ENCODE results near the gene FURIN.
A peak's percentile ranks its signal among the peaks of the same experiment; 100 is the strongest.
"Not testable (repeated sequence)": the region's sequence is repeated elsewhere in the genome, so short reads cannot be mapped to it uniquely, and the experiment has no call there.

FURIN gene

DNA sequence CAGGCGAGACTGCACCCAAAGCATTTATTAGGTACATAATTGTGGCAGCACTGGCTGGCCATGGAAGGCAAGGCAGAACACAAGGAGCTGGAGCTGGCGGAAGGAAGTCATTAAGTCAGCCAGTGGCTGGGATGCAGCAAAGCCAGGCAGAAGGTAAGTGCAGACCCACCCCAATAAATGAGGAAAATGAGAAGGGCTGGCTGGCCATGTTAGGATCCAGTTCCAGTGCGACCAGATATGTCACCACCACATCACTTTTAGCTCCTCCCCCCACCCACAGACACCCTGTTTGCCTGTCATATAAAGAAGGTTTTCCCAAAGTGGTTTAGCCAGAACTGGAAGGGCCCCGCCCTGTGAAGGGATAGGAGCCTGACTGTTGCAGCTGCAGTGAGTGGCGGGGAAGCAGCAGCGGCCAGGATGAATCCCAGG, at the start of gene FURIN:
Gene FURIN, plus strand, starts transcription at position 328 of the 429 bp plus-strand sequence. CDS start 7,153 bp downstream, outside the sequence.
- DNase-seq, result peak; percentile 79 to 85

DNA sequence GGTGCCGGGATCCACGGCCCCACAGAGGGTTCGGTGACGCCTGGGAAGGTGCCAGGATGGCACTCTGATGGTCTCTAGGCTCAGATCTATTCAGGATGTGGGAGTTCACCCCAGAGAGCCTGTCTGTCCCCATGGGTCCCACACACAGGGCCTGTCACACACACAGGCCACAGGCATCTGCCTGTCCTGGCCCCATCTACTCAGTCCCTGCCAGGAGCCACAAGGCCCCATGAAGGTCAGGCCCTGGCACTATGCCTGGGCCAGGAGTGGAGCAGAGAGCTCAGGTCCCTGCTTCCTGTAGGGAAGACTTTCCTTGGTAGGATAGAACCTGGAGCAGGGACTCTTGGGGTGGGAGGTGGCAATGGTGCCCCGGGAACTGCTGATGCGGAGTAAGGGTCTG, 49.0 kb upstream of the FURIN start:
- DNase-seq, result no peak

DNA sequence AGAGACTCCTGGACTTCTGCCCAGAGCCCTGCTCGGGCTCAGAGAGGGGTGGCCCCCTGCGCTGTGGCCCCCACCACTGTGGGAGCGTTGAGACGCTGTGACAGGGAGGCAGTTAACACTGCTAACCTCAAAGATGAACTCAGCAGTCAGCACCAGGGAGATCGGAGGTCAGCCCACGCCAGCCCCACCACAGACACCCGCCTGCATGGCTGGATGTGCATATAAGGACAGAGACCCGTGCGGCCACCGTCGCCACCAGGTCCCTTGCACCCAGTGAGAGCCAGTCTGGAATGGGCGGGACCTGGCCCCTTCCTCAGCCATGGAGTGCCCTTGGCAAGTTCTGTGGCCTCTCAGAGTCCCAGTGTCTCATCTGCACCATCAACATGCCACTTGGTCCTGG, 48.5 kb upstream of the FURIN start:
- no peak for DNase-seq

DNA sequence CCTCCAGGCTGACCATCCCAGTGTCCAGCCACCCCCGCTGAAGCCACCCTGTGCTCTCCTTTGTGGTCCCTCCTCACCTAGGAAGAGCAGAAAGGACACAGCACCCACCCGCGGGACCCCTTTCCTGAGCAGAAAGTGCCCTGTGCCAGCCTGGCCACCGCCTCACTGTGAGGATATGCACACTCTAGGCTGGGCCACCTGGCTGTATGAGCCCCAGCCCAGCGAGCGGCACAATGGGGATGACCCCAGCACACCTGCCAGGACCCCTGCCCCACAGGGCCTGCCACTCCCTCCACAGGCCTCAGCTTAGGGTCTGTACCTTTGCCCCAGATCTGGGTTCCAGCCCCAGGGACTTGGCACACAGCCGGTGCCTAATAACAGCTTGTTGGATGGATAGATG, 47.9 kb upstream of the FURIN start:
- no peak for DNase-seq

DNA sequence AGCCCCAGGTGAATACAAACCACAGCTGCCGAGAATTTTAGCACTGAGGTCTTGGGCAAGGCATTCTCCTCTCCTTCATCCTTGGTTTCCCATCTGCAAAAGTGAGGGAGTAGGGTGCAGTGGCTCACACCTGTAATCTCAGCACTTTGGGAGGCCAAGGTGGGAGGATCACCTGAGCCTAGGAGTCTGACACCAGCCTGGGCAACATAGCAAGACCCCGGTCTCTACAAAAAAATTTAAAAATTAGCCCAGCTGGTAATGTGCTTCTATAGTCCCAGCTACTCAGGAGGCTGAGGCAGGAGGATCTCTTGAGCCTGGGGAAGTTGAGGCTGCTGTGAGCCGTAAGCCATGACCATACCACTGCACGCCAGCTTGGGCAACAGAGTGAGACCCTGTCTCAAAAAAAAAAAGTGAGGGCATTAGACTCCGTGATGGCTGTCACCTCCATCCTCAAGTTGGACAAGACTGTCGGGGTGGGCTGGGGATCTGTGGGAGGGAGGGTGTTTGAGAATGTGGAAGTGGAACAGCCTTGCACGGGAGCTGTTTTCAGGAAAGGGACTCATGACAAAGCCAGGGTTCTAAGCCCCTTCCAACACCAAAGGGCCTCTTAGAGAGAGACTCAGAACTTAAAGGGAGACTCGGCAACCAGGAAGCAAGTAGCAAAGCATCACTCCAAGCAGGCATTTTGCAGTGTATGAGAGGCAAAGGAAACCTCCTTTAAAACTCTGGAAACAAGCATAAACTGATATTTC, 46.0 kb upstream of the FURIN start:
- no peak for DNase-seq

DNA sequence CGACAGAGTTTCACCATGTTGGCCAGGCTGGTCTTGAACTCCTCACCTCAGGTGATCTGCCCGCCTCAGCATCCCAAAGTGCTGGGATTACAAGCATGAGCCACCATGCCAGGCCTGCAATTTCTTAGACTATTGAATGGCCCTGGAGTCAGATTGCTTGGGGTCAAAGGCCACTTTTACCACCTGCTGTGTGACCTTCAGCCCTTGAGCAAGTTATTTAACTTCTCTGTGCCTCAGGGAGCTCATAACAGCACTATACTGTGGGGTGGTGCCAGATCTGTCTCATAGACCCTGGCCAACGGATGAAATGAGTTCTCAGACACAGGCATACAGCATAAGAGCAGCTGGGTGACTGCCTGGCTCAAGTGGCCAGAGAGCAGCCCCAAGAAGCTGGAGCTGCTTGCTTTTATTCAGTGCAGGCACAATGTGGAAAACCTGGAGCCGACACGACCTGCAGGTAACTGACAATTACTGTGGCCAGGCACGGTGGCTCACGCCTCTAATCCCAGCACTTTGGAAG, 44.9 kb upstream of the FURIN start:
- no peak for DNase-seq

DNA sequence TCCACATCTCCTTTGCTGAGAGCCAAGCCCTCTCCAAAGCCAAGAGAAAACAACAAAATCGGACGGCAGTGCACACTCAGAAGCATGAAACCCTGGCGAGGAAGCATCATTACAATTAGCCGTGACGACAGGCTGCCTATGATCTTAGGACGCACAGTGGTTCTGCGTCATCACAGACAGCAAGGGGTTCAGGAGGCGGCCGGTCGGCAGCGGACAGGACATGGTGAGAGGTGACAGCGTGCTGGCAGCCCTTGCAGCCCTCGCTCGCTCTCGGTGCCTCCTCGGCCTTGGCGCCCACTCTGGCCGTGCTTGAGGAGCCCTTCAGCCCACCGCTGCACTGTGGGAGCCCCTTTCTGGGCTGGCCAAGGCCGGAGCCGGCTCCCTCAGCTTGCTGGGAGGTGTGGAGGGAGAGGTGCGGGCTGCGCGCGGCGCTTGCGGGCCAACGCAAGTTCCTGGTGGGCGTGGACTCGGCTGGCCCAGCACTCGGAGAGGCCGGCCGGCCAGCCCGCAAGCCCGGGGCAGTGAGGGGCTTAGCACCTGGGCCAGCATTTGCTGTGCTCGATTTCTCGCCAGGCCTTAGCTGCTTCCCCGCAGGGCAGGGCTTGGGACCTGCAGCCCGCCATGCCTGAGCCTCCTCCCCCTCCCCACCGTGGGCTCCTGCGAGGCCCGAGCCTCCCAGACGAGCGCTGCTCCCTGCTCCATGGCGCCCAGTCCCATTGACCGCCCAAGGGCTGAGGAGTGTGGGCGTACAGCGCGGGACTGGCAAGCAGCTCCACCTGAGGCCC, 43.1 kb upstream of the FURIN start:
- not testable (repeated sequence) for DNase-seq

DNA sequence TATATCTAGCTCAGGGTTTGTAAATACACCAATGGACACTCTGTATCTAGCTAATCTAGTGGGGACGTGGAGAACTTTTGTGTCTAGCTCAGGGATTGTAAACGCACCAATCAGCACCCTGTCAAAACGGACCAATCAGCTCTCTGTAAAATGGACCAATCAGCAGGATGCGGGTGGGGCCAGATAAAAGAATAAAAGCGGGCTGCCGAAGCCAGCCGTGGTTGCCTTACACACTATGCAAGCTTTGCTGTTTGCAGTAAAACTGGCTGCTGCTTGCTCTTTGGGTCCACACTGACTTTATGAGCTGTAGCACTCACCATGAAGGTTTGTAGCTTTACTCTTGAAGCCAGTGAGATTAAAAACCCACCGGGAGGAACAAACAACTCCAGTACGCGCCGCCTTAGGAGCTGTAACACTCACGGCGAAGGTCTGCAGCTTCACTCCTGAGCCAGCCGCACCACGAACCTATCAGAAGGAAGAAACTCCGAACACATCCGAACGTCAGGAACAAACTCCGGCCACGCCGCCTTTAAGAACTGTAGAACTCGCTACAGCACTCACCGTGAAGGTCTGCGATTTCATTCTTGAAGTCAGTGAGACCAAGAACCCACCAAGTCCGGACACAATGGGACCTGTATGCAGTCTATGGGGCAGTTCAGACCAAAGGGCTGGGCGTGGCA, 42.0 kb upstream of the FURIN start:
- DNase-seq, result not testable (repeated sequence)

DNA sequence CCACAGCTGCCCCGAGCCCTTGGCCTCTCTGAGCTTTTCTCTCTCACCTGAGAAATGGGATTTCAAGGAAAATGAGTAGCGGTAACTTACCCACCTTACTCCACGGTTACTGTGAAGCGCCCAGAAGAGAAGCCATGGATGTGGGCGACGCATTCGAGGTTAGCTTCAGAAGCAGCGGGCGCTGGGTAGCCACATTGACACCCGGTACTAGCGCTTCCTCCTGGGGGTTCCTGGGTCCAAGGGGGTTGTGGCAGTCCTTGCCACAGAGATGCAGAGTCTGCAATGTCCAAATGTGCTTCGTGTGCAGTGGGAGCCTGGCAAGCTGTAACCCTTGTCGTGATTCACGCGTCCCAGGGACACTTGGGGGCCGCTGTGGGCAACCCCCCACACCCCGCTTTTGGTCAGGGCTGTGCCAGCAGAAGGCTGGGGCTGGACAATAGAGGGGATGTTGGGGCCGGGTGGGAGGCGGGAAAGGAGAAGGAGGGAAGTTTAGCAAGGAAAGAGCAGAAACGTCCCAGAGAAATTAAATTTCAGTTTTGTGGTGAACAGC, 41.4 kb upstream of the FURIN start:
- DNase-seq, result no peak

DNA sequence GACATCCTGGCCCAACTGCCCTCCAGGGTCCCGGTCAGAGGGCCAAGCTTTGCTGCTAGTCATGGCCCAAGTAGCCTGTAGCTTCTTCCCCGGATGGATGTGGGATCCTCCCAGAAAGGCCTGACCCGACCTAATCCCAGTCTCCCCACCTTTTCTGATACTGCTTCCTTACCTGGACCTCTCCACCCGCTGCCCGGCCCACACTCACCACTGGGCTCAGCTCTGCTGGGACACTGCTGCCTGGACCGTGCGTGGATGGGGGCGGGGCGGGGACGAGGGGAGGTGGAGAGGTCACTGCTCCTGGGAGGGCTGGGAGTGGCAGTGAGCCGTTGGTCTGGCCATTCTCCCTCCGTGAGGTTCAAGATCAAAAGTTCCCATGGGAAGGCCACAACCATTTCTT, 40.3 kb upstream of the FURIN start:
- no peak for DNase-seq

DNA sequence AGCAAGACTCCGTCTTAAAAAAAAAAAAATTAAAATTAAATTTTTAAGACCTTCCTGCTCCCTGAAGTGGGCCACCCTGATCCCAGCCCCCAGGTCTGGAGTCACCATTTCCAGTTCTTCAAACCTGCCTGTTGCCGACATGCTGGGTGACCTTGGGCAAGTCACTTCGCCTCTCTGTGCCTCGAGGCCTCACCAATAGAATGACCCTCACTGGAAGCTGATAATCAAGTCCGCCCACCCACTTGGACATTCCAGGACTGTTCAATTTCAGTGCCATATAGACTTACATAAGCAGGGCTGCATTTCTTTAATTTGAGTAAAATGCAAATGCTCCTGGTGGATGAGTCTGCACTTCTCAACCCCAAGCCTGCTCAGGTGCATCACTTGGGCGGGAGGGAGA, 39.3 kb upstream of the FURIN start:
- peak; percentile 62 to 70 for DNase-seq

DNA sequence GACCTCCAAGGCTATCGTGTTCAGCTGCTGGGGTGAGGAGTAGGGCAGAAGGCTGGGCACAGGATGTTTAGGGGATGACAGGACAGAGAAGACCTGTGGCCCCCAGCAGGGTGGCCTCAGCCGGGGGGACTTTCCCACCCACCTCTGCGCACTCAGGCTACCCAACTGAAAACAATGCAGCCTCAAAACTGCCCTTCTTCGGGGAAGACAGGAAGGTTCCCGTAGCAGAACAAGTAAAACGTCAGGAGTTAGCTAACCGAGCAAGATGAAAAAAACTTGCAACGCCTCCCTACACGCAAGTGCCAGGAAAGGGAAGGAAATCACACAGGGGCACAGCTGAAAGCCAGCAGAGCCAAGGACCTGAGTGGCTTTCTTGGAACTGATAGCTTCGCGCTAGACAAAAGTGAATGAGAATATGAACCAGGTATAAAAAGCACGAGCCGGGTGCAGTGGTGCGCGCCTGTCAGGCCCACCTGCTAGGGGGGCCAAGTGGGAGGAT, 38.4 kb upstream of the FURIN start:
- peak; percentile 85 for DNase-seq

DNA sequence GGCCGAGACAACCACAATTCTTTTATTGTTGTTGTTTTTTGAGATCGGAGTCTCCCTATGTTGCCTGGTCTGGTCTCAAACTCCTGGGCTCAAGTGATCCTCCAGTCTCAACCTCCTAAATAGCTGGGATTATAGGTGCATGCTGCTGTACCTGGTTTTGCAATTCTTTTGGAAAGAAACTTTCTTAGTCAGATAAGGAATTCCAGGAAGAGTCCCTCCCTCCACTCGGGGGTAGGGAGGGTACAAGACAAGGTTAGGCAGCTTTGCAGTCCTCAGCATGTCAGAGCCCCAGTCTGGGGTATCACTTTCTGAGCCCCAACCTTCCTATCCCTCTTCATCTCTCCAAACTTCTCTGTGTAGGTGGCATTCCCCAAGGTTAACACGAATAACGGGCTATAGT, 33.8 kb upstream of the FURIN start:
- no peak for DNase-seq

DNA sequence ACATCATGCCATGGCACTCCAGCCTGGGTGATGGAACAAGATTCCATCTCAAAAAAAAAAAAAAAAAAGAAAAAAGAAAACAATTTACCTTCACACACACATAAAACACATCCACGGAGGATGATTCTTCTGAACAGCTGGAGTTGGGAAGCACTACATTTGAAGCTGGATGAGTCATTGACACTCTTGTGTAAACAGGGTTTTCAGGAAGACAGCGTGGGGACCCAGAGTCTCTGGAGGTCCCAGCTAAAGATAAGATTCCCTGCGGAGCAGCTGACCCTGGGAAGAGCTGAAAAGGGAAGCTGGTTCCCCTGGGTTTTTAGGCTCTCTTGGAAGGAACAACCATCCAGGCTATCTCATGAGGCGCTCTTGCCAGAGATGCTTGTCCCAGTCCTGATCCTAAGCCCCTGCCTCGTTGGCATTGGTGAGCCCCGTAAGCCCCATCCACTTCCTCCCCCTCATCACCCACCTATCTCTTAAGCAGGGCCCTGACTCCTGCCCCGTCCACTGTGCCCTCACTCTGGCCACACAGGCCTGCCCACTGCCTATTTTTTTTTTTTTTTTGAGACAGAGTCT, 32.0 kb upstream of the FURIN start:
- peak; percentile 69 to 88 for DNase-seq

DNA sequence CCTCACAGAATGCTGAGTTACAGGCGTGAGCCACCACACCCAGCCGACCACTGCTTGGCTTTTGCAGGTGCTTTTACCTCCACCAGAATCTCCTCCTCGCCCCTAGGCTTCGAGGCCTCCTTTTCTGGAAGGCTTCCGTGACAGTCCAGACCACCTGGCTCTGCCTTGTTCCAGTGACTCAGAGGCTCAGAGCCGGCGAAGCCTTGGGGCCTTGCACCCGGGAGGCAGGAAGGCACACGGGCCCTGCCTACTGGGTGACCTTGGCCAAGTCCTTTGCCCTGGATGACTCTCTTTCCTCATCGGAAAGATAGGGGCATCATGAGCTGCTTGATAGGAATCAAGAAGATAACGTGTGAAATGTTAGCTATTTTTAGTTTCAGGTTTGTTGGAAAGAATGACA, 31.3 kb upstream of the FURIN start:
- no peak for DNase-seq

DNA sequence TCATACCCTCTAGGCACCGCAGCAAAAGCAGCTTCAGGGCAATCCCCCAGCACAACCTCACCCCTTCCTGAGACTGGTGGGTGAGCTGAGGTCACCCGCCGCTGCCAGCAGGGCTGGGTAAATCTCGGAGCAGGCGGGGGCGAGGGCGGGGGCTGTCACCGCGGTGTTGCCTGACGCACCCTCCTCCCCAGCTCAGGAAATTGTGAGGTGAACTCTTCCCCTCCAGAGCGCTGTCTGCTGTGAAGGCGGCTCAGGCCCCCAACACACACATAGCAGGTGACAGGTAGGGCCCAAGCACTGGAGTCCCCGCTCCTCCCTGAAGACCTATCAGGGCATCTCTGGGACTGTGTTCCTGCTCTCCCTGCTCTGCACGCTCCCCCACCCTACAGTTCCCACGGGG, 30.2 kb upstream of the FURIN start:
- peak; percentile 67 to 84 for DNase-seq

DNA sequence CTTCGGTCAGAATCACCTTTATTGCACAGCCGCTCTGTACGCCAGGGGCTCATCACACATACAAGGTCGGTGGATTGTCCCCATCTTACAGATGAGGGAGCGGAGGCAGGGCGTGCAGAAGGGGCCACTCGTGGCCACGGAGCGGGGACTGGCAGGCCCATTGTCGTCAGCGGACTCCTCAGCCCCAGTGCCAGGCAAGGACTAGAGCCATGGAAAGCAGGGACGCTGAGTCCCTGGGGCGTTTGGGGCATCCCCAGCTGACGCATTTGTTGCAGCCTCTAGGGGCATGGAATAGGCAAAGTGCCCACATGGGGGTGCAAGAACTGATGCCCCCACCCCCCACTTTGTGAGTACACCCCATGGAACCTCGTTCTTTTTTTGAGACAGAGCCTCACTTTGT, 29.8 kb upstream of the FURIN start:
- DNase-seq, result no peak

DNA sequence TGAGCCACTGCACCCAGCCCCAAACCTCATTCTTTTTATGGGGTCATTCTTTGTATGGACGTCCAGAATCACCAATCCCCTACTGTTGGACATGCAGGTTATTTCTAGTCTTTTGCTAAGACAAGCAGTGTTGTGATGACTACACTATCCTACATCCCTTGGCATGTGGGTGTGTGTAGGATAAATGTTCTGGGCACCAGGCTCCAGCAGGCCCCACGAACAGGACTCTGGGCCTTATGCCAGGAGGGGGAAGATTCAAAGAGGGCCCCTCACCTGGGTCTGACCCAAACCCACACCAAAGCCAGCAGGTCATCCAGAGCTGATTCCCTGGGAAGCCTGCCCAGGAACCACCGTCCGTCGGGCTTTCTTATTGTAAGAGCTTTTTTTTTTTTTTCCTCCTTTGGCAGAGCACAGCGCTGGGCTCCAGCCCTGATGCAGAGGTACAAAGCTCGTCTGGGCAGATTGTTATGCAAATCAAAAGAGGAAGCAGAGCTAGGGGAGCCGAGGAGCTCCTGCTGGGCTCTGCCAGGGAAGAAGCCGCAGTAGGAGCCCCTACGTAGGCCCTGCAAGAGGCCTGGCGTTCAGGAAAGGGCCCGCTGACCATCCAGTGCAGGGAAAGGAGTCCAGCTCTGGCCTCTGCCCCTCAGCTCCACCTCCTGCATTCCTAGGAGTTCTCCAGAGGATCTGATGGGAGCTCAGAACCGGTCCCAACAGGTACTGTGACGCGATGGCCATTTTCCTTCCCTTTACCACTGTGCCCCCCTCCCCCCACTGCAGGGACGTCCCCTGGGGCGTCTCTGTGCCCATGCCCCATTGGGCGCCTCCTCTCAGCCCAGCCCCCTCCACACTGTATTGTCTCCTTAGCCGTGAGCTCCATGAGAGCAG, 29.0 kb upstream of the FURIN start:
- peak; percentile 71 to 81 for DNase-seq

DNA sequence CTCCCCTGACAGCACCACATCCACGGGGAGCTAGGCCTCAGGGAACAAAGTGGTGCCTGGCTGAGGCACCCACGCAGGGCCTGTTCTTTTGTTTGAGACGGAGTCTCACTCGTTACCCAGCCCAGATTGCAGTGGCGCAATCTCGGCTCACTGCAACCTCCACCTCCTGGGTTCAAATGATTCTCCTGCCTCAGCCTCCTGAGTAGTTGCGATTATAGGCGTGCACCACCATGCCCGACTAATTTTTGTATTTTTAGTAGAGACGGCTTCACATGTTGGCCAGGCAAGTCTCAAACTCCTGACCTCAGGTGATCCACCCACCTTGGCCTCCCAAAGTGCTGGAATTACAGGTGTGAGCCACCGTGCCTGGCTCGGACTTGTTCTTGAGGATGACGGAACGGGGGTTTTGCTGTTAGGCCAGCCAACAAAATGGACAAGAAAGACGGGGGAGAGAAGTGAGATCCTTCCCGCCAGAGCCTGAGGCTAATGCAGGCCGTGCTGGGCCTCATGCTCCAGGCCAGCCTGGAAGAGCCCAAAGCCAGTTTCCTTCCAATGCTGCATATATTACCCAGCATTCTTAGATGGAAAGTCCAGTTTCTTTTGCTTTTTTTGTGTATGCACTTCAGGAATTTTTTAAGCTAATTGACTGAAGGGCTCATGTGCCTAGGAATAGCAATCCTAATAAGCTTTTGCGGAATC, 28.1 kb upstream of the FURIN start:
- peak in 1 of 2 donors; percentile 52 for DNase-seq

DNA sequence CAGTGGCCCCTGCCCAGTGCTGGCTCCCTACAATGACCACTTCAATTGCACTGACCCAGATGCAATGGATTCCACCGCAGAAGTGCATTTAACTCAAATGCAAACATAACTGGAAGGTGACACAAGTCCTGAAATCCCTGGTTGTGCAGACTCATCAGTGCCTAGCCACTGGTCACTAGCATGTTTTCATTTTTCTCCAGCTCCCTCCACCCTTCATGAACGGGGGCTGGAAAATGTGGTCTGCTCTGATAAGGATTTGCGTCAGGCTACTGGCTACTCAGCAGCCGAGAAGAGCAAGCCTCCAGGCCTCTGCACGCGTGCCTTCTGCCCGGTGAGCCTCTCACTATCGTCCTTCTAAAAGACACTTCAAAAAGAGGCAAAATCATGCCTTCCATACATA, 27.4 kb upstream of the FURIN start:
- DNase-seq, result no peak

DNA sequence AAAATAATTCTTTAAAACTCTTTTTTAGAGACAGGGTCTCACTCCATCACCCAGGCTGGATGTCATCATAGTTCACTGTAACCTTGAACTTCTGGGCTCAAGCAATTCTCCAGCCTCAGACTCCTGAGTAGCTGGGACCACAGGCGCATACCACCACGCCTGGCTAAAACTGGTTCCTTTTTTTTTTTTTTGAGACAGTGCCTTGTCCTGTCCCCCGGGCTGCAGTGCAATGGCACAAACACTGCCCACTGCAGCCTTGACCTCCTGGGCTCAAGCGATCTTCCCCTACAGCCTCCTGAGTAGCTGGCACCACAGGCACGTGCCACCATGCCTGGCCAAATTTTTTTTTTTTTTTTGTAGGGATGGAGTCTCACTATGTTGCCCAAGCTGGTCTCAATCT, 23.7 kb upstream of the FURIN start:
- DNase-seq, result peak in 1 of 2 donors; percentile 22

Data from inflammatory macrophage treated with lipopolysaccharide for 1 hour (primary cell).